ENCODE results near the gene CLEC1B. TPM values are rescaled to one million over a fixed set of nuclear protein-coding genes. Genes with fewer than 3 reads are reported as not detected.
"Not testable (repeated sequence)": the region's sequence is repeated elsewhere in the genome, so short reads cannot be mapped to it uniquely, and the experiment has no call there.

The CLEC1B gene
- total RNA-seq, 1 donor from 2014 or later = not detected

GRCh38 chr12:9977916-9978315 lies 21.0 kb downstream of the CLEC1B start:
- intact Hi-C loops (cut with DNase I) = no loop called here
- no peak for DNase-seq (ENCODE audit: low spot score)

GRCh38 chr12:9976626-9977025 lies 22.3 kb downstream of the CLEC1B start:
- intact Hi-C loops (cut with DNase I); DNase-seq (ENCODE audit: low spot score): not testable (repeated sequence)

GRCh38 chr12:9975614-9976013 lies 23.3 kb downstream of the CLEC1B start:
- DNase-seq (ENCODE audit: low spot score) = no peak
- intact Hi-C loops (cut with DNase I) = no loop called here

- DNase-seq (ENCODE audit: low spot score); intact Hi-C loops (cut with DNase I): not testable (repeated sequence)
Measured at GRCh38 chr12:9974731-9975130, 24.2 kb downstream of the CLEC1B start.

- intact Hi-C loops (cut with DNase I) = no loop called here
- no peak for DNase-seq (ENCODE audit: low spot score)
Measured at GRCh38 chr12:9973949-9974348, 25.0 kb downstream of the CLEC1B start.

GRCh38 chr12:9971181-9971580 lies 27.7 kb downstream of the CLEC1B start, which contains the start of gene CLEC12A:
TSS of gene CLEC12A (plus strand) at chr12:9971409. CDS start at chr12:9971597, 188 bp downstream.
- intact Hi-C loops (cut with DNase I) = no loop called here
- no peak for DNase-seq (ENCODE audit: low spot score)

GRCh38 chr12:9969673-9970072 lies 29.2 kb downstream of the CLEC1B start:
- intact Hi-C loops (cut with DNase I) = no loop called here
- no peak for DNase-seq (ENCODE audit: low spot score)

GRCh38 chr12:9961901-9962300 lies 37.0 kb downstream of the CLEC1B start:
- DNase-seq (ENCODE audit: low spot score) = no peak
- intact Hi-C loops (cut with DNase I) = no loop called here

- DNase-seq (ENCODE audit: low spot score) = no peak
- intact Hi-C loops (cut with DNase I) = no loop called here
Measured at GRCh38 chr12:9961106-9961505, 37.8 kb downstream of the CLEC1B start.

GRCh38 chr12:9960590-9960989 lies 38.3 kb downstream of the CLEC1B start:
- DNase-seq (ENCODE audit: low spot score) = no peak
- intact Hi-C loops (cut with DNase I) = no loop called here

GRCh38 chr12:9957834-9958233 lies 41.1 kb downstream of the CLEC1B start:
- DNase-seq (ENCODE audit: low spot score) = no peak
- intact Hi-C loops (cut with DNase I) = no loop called here

- DNase-seq (ENCODE audit: low spot score); intact Hi-C loops (cut with DNase I): not testable (repeated sequence)
Measured at GRCh38 chr12:9952954-9953729, 45.8 kb downstream of the CLEC1B start.

GRCh38 chr12:9951026-9951675 lies 47.8 kb downstream of the CLEC1B start:
- intact Hi-C loops (cut with DNase I) = no loop called here
- DNase-seq (ENCODE audit: low spot score) = no peak

GRCh38 chr12:9948606-9949296 lies 50.2 kb downstream of the CLEC1B start:
- DNase-seq (ENCODE audit: low spot score) = no peak
- intact Hi-C loops (cut with DNase I) = no loop called here

- no peak for DNase-seq (ENCODE audit: low spot score)
- intact Hi-C loops (cut with DNase I) = no loop called here
Measured at GRCh38 chr12:9947674-9948073, 51.2 kb downstream of the CLEC1B start.

- intact Hi-C loops (cut with DNase I) = no loop called here
- DNase-seq (ENCODE audit: low spot score) = no peak
Measured at GRCh38 chr12:9944391-9944790, 54.5 kb downstream of the CLEC1B start.

- DNase-seq (ENCODE audit: low spot score) = no peak
- intact Hi-C loops (cut with DNase I) = no loop called here
Measured at GRCh38 chr12:9943240-9943639, 55.7 kb downstream of the CLEC1B start.

Data from cardiac septum (tissue), 1 donor.